ENCODE measurements around the gene TNPO3.
"Not testable (repeated sequence)": the region's sequence is repeated elsewhere in the genome, so short reads cannot be mapped to it uniquely, and the experiment has no call there.

TNPO3 gene

GRCh38 chr7:129013048-129013724, 41.7 kb downstream of the TNPO3 start:
- no peak for DNase-seq

GRCh38 chr7:129012641-129013040, 42.3 kb downstream of the TNPO3 start:
- no peak for DNase-seq

GRCh38 chr7:129010075-129010474, 44.8 kb downstream of the TNPO3 start:
- DNase-seq, result no peak

- no peak for DNase-seq
Observed at GRCh38 chr7:129009437-129009836, 45.5 kb downstream of the TNPO3 start.

GRCh38 chr7:129008645-129009414, 46.1 kb downstream of the TNPO3 start:
- no peak for DNase-seq

- no peak for DNase-seq
Observed at GRCh38 chr7:129007572-129007971, 47.3 kb downstream of the TNPO3 start.

GRCh38 chr7:129006636-129007414, 48.1 kb downstream of the TNPO3 start:
- no peak for DNase-seq

- DNase-seq, result no peak
Observed at GRCh38 chr7:129005186-129005585, 49.7 kb downstream of the TNPO3 start.

GRCh38 chr7:128997181-128997580, 57.7 kb downstream of the TNPO3 start:
- no peak for DNase-seq

- not testable (repeated sequence) for DNase-seq
Observed at GRCh38 chr7:128994560-128994959, 60.4 kb downstream of the TNPO3 start.

- DNase-seq, result no peak
Observed at GRCh38 chr7:128993419-128993818, 61.5 kb downstream of the TNPO3 start.

- DNase-seq, result no peak
Observed at GRCh38 chr7:128989961-128990360, 65.0 kb downstream of the TNPO3 start.

GRCh38 chr7:128988372-128988771, 66.5 kb downstream of the TNPO3 start:
- DNase-seq, result no peak

GRCh38 chr7:128986609-128987008, 68.3 kb downstream of the TNPO3 start:
- no peak for DNase-seq

GRCh38 chr7:128985660-128986059, 69.3 kb downstream of the TNPO3 start:
- no peak for DNase-seq

GRCh38 chr7:128982105-128982504, 72.8 kb downstream of the TNPO3 start:
- no peak for DNase-seq

GRCh38 chr7:128974241-128974934, 80.5 kb downstream of the TNPO3 start:
- DNase-seq, result no peak

GRCh38 chr7:128968624-128969023, 86.3 kb downstream of the TNPO3 start:
- no peak for DNase-seq

- DNase-seq, result peak; percentile 43
Observed at GRCh38 chr7:128963327-128963757, 91.6 kb downstream of the TNPO3 start.

GRCh38 chr7:128962899-128963298, 92.0 kb downstream of the TNPO3 start:
- DNase-seq, result no peak

GRCh38 chr7:128961030-128961659, 93.8 kb downstream of the TNPO3 start:
- no peak for DNase-seq

GRCh38 chr7:128959296-128959695, 95.6 kb downstream of the TNPO3 start:
- no peak for DNase-seq

GRCh38 chr7:128955981-128956380, 98.9 kb downstream of the TNPO3 start:
- DNase-seq, result no peak

Data from activated naive CD4-positive, alpha-beta T cell treated with Interleukin-2 at 50 U/mL for 16 hours (primary cell).